ENCODE measurements around the gene ODAPH.

Gene ODAPH

DNA sequence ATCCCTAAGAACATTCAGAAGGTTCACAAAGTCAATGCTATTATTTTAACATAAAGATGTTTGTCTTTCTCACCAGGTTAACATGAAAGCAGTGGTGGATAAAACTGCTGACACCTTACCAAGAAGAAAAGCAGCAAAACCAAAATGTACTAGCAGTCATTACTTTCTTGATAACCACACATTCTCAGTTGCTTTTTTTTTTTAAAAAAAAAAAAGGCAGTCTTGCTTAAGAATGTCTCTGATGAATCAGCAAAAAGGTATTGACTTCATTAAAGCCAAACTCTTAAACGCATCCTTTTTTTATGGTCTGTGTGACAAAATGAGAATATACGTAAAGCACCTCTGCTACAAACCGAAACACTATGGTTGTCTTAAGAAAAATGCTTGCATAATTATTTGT, 42.5 kb downstream of the ODAPH start:
- Histone ChIP-seq H3K36me3 (ENCODE audit: insufficient read depth, low read length) (no peaks in the 10 kb centered on the region), H3K4me3 (ENCODE audit: low read length) (no peak overlapping the region), H3K9me3 (replicated peaks; ENCODE audit: low read length) (no peaks in the 10 kb centered on the region), H3K4me2 (ENCODE audit: low read length) (no peak overlapping the region), H3K27me3 (ENCODE audit: control insufficient read depth, insufficient read depth, low read length) (no peaks in the 10 kb centered on the region), H3K4me1 (ENCODE audit: control insufficient read depth, insufficient read depth, low read length) (no peaks in the 10 kb centered on the region), H3K9ac (ENCODE audit: low read depth, low read length) (no peak overlapping the region)

DNA sequence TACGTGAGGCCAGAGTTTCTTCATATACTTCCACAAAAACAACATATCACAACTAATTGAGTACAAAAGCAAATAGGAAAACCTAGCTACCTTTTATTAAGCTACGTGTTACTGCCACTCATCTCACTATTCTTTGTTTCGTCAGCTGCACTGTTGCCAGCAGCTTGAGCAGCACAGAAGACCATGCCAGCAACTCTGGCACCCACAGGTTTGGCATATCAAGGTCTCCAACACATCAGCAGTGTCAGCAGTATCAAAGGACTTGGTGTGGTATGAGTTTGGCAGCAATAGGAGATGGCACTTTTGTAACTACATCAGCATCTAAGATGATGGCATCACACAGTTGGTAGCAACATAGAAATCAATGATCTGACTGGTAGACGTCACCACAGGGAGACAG, 43.8 kb downstream of the ODAPH start:
- Histone ChIP-seq H3K9me3 (replicated peaks; ENCODE audit: low read length) (no peaks in the 10 kb centered on the region), H3K4me3 (ENCODE audit: low read length) (no peak overlapping the region), H3K9ac (ENCODE audit: low read depth, low read length) (no peak overlapping the region), H3K27me3 (ENCODE audit: control insufficient read depth, insufficient read depth, low read length) (no peaks in the 10 kb centered on the region), H3K4me1 (ENCODE audit: control insufficient read depth, insufficient read depth, low read length) (no peaks in the 10 kb centered on the region), H3K36me3 (ENCODE audit: insufficient read depth, low read length) (no peaks in the 10 kb centered on the region), H3K4me2 (ENCODE audit: low read length) (no peak overlapping the region)

DNA sequence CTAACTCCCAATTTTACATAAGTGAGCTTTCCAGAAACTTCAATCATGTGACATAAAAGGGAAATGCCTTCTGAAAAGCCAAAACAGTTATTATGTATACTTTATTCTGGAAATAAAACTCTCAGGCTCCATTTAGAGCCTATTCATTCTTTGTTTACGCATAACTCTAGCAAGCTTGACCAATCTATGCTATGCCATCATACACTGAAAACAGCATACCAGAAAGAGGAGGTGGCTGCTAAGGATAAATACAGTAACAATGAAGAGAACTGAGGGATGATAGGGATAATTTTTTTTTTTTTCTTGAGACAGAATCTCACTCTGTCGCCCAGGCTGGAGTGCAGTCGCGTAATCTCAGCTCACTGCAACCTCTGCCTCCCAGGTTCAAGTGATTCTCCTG, 50.1 kb downstream of the ODAPH start:
- Histone ChIP-seq H3K4me1 (ENCODE audit: control insufficient read depth, insufficient read depth, low read length) (no peaks in the 10 kb centered on the region), H3K4me2 (ENCODE audit: low read length) (no peak overlapping the region), H3K9ac (ENCODE audit: low read depth, low read length) (no peak overlapping the region), H3K27me3 (ENCODE audit: control insufficient read depth, insufficient read depth, low read length) (no peaks in the 10 kb centered on the region), H3K9me3 (replicated peaks; ENCODE audit: low read length) (no peaks in the 10 kb centered on the region), H3K36me3 (ENCODE audit: insufficient read depth, low read length) (no peaks in the 10 kb centered on the region), H3K4me3 (ENCODE audit: low read length) (no peak overlapping the region)

- H3K4me3 ChIP-seq (ENCODE audit: low read length), result no peak overlapping the region
- no peaks in the 10 kb centered on the region for H3K27me3 ChIP-seq (ENCODE audit: control insufficient read depth, insufficient read depth, low read length)
- no peaks in the 10 kb centered on the region for H3K36me3 ChIP-seq (ENCODE audit: insufficient read depth, low read length)
- H3K4me1 ChIP-seq (ENCODE audit: control insufficient read depth, insufficient read depth, low read length), result no peaks in the 10 kb centered on the region
- H3K9ac ChIP-seq (ENCODE audit: low read depth, low read length), result no peak overlapping the region
- H3K4me2 ChIP-seq (ENCODE audit: low read length), result no peak overlapping the region
- H3K9me3 ChIP-seq (replicated peaks; ENCODE audit: low read length), result no peaks in the 10 kb centered on the region
Observed at GRCh38 chr4:75612306-75612705, 56.4 kb downstream of the ODAPH start.
